ENCODE measurements around the gene NHERF2. TPM values are rescaled to one million over a fixed set of nuclear protein-coding genes. Genes with fewer than 3 reads are reported as not detected.

The NHERF2 gene
- total RNA-seq, 4 donors from 2014 or later = 10.3 to 97.1 (median 33.1) TPM

GRCh38 chr16:1991588-1991947 is 35.1 kb upstream of the NHERF2 start:
- no peaks in the 10 kb centered on the region for H3K36me3 ChIP-seq
- peaks cover 14 to 20% of the 10 kb centered on the region in 2 donors for H3K27me3 ChIP-seq
- no peak for TF ChIP-seq POLR2A (IDR thresholded peaks at IDR 0.05)
- TF ChIP-seq, protein P1, sequence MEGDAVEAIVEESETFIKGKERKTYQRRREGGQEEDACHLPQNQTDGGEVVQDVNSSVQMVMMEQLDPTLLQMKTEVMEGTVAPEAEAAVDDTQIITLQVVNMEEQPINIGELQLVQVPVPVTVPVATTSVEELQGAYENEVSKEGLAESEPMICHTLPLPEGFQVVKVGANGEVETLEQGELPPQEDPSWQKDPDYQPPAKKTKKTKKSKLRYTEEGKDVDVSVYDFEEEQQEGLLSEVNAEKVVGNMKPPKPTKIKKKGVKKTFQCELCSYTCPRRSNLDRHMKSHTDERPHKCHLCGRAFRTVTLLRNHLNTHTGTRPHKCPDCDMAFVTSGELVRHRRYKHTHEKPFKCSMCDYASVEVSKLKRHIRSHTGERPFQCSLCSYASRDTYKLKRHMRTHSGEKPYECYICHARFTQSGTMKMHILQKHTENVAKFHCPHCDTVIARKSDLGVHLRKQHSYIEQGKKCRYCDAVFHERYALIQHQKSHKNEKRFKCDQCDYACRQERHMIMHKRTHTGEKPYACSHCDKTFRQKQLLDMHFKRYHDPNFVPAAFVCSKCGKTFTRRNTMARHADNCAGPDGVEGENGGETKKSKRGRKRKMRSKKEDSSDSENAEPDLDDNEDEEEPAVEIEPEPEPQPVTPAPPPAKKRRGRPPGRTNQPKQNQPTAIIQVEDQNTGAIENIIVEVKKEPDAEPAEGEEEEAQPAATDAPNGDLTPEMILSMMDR (IDR thresholded peaks at IDR 0.05) = no peak
- intact Hi-C loops (cut with DNase I; ENCODE audit: low total_unique reads) = no loop called here
- H3K9me3 ChIP-seq = no peaks in the 10 kb centered on the region
- peak overlapping the region in 1 of 2 donors; percentile 7 for H3K4me3 ChIP-seq
- DNase-seq = no peak
- peaks cover 0 to 16% of the 10 kb centered on the region in 2 donors for H3K4me1 ChIP-seq
- H3K27ac ChIP-seq = no peak overlapping the region

DNA sequence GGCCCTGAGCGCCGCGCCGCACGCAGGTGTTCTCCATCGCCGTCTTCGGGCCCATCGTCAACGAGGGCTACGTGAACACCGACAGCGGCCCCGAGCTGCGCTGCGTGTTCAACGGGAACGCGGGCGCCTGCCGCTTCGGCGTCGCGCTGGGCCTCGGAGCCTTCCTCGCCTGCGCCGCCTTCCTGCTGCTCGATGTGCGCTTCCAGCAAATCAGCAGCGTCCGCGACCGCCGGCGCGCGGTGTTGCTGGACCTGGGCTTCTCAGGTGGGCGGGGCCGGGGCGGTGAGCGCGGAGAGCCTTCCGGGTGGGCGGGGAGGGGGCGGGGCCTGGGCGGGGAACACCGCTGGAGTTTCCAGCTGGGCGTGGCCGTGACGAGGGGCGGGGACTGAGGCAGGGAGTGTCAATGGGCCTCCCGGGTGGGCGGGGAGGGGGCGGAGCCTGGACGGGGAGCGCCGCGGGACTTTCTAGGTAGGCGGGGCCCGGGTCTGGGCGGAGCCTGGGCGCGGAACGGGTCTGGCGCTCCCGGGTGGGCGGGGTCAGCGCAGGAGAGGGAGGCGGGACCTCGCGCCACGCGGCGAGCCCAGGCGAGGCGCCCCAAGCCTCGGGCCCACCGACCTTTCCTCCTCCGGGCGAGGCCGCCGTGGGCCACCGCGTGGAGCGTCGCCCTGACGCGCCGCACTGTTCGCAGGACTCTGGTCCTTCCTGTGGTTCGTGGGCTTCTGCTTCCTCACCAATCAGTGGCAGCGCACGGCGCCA is 34.6 kb upstream of the NHERF2 start:
- peaks cover 14 to 20% of the 10 kb centered on the region in 2 donors for H3K27me3 ChIP-seq
- peak overlapping the region in 1 of 2 donors; percentile 7 for H3K4me3 ChIP-seq
- peaks cover 0 to 16% of the 10 kb centered on the region in 2 donors for H3K4me1 ChIP-seq

GRCh38 chr16:1992704-1993317 is 33.9 kb upstream of the NHERF2 start:
- no peaks in the 10 kb centered on the region for H3K9me3 ChIP-seq
- H3K27me3 ChIP-seq = peaks cover 14 to 20% of the 10 kb centered on the region in 2 donors
- DNase-seq = no peak
- TF ChIP-seq, protein P1 (IDR thresholded peaks at IDR 0.05) = no peak
- TF ChIP-seq POLR2A (IDR thresholded peaks at IDR 0.05) = no peak
- H3K27ac ChIP-seq = no peak overlapping the region
- no peaks in the 10 kb centered on the region for H3K36me3 ChIP-seq
- H3K4me1 ChIP-seq = peaks cover 0 to 16% of the 10 kb centered on the region in 2 donors
- intact Hi-C loops (cut with DNase I; ENCODE audit: low total_unique reads) = no loop called here
- peak overlapping the region in 1 of 2 donors; percentile 7 for H3K4me3 ChIP-seq

More for the DNA sequence above, 34.6 kb upstream of the NHERF2 start:
- DNase-seq = peak; percentile 83 to 84
- peak in 1 of 2 donors; percentile 19 for TF ChIP-seq POLR2A (IDR thresholded peaks at IDR 0.05)
- TF ChIP-seq, protein P1 (IDR thresholded peaks at IDR 0.05) = no peak
- Histone ChIP-seq H3K36me3 (no peaks in the 10 kb centered on the region), H3K9me3 (no peaks in the 10 kb centered on the region), H3K27ac (no peak overlapping the region)
- intact Hi-C loops (cut with DNase I; ENCODE audit: low total_unique reads) = no loop called here

- peaks cover 0 to 16% of the 10 kb centered on the region in 2 donors for H3K4me1 ChIP-seq
- no peak for TF ChIP-seq POLR2A (IDR thresholded peaks at IDR 0.05)
- TF ChIP-seq, protein P1 (IDR thresholded peaks at IDR 0.05) = no peak
- intact Hi-C loops (cut with DNase I; ENCODE audit: low total_unique reads) = no loop called here
- no peak overlapping the region for H3K27ac ChIP-seq
- no peak for DNase-seq
- H3K4me3 ChIP-seq = no peak overlapping the region
- no peaks in the 10 kb centered on the region for H3K36me3 ChIP-seq
- H3K27me3 ChIP-seq = peaks cover 14 to 20% of the 10 kb centered on the region in 2 donors
- H3K9me3 ChIP-seq = no peaks in the 10 kb centered on the region
Measured at GRCh38 chr16:1993731-1994131, 33.0 kb upstream of the NHERF2 start.

Data from uterus (tissue), 4 donors.